ENCODE results near the gene ZBTB8A.
A peak's percentile ranks its signal among the peaks of the same experiment; 100 is the strongest.

ZBTB8A gene

DNA sequence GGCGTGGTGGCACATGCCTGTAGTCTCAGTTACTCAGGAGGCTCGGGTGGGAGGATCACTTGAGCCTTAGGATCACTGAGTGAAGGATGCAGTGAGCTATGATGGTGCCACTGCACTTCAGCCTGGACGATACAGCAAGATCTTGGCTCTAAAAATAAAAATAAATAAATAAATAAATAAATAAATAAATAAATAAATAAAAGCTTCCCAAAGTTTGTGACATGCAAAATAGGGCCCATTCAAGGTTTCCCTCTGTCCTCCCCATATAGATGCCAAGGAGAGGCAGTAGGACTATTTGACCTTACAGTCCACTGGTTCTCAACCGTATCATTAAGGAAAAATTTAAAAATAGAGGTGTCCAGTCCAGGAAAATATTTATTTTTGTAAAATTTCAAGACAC lies 70.0 kb downstream of the ZBTB8A start:
- CTCF ChIA-PET: interaction anchor here (0.5 kb wide), 1 partner anchor 87 kb away, joined by 3 read pairs; no protein-coding TSS in a partner anchor
- no peak for DNase-seq (ENCODE audit: extremely low spot score)
- POLR2A ChIA-PET: interaction anchor here (1.4 kb wide), 1 partner anchor 89 kb away, joined by 6 read pairs; no protein-coding TSS in a partner anchor

DNA sequence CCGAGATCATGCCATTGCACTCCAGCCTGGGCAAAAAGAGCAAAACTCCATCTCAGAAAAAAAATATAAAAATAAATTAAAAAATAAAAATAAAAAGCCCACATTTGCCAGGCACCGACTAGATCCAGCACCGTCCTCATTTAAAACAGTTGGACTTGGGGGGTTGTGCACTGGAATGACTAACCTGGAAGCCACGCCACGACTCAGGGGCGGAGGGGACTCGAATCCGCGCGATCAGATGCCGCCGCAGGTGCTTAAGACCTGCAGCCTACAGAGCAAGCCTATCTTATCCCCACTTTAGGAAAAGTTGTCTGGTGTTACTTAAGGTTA lies 72.6 kb downstream of the ZBTB8A start:
- TF ChIP-seq FOXM1 (IDR thresholded peaks at IDR 0.05; ENCODE audit: borderline replicate concordance) (no peak), NFRKB (IDR thresholded peaks at IDR 0.05) (no peak), LEF1 (IDR thresholded peaks at IDR 0.05; ENCODE audit: borderline replicate concordance) (no peak), L3MBTL2 (conservative IDR thresholded peaks at IDR 0.05) (no peak), ELF4 (IDR thresholded peaks at IDR 0.05) (no peak), SUZ12 (IDR thresholded peaks at IDR 0.05) (no peak), FOXK2 (IDR thresholded peaks at IDR 0.05) (no peak), HDGF (IDR thresholded peaks at IDR 0.05; ENCODE audit: borderline replicate concordance) (no peak)
- POLR2A ChIA-PET: interaction anchor here (0.8 to 2.2 kb wide), 13 partner anchors 9 to 218 kb away, joined by 3 to 12 read pairs (median 4); partner anchors contain the start of genes BSDC1 and RBBP4
- CTCF ChIA-PET: interaction anchor here (1.6 kb wide), 1 partner anchor 92 kb away, joined by 6 read pairs; no protein-coding TSS in a partner anchor
- DNase-seq (ENCODE audit: extremely low spot score): no peak

More for the DNA sequence above, 70.0 kb downstream of the ZBTB8A start:
- no peak for TF ChIP-seq FOXK2 (IDR thresholded peaks at IDR 0.05)
- no peak for TF ChIP-seq NFRKB (IDR thresholded peaks at IDR 0.05)
- no peak for TF ChIP-seq FOXM1 (IDR thresholded peaks at IDR 0.05; ENCODE audit: borderline replicate concordance)
- no peak for TF ChIP-seq ARNT (IDR thresholded peaks at IDR 0.05)
- no peak for TF ChIP-seq HDGF (IDR thresholded peaks at IDR 0.05; ENCODE audit: borderline replicate concordance)
- no peak for TF ChIP-seq TARDBP (IDR thresholded peaks at IDR 0.05)
- no peak for TF ChIP-seq CTBP1 (IDR thresholded peaks at IDR 0.05; ENCODE audit: borderline replicate concordance)
- TF ChIP-seq SP1 (IDR thresholded peaks at IDR 0.05): no peak
- no peak for TF ChIP-seq BHLHE40 (IDR thresholded peaks at IDR 0.05; ENCODE audit: borderline replicate concordance)
- no peak for TF ChIP-seq L3MBTL2 (conservative IDR thresholded peaks at IDR 0.05)
- TF ChIP-seq, protein P1, sequence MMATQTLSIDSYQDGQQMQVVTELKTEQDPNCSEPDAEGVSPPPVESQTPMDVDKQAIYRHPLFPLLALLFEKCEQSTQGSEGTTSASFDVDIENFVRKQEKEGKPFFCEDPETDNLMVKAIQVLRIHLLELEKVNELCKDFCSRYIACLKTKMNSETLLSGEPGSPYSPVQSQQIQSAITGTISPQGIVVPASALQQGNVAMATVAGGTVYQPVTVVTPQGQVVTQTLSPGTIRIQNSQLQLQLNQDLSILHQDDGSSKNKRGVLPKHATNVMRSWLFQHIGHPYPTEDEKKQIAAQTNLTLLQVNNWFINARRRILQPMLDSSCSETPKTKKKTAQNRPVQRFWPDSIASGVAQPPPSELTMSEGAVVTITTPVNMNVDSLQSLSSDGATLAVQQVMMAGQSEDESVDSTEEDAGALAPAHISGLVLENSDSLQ (IDR thresholded peaks at IDR 0.05): no peak
- no peak for TF ChIP-seq FOXA1 (IDR thresholded peaks at IDR 0.05)
- no peak for TF ChIP-seq ZNF384 (IDR thresholded peaks at IDR 0.05)
- no peak for TF ChIP-seq ELF4 (IDR thresholded peaks at IDR 0.05)
- TF ChIP-seq SUZ12 (IDR thresholded peaks at IDR 0.05): no peak
- no peak for TF ChIP-seq LEF1 (IDR thresholded peaks at IDR 0.05; ENCODE audit: borderline replicate concordance)

GRCh38 chr1:32612189-32612881 lies 73.1 kb downstream of the ZBTB8A start:
- peak; percentile 98 for DNase-seq (ENCODE audit: extremely low spot score)
- CTCF ChIA-PET: interaction anchor here (1.4 to 1.6 kb wide), 2 partner anchors 92 to 164 kb away, joined by 3 to 6 read pairs; no protein-coding TSS in a partner anchor
- POLR2A ChIA-PET: interaction anchor here (0.8 to 2.2 kb wide), 13 partner anchors 8 to 218 kb away, joined by 3 to 12 read pairs (median 4); partner anchors contain the start of genes BSDC1 and RBBP4
- TF ChIP-seq L3MBTL2 (conservative IDR thresholded peaks at IDR 0.05): peak; percentile 78
- TF ChIP-seq HDGF (IDR thresholded peaks at IDR 0.05; ENCODE audit: borderline replicate concordance): no peak; the same call in 1 of the 2 replicates

GRCh38 chr1:32613472-32613871 lies 74.2 kb downstream of the ZBTB8A start:
- TF ChIP-seq, protein P1 (IDR thresholded peaks at IDR 0.05): peak; percentile 87
- no peak for TF ChIP-seq FOXA1 (IDR thresholded peaks at IDR 0.05)
- ChIA-PET POLR2A (interaction anchor here (2.2 kb wide), 1 partner anchor 11 kb away, joined by 6 read pairs; no protein-coding TSS in a partner anchor), CTCF (interaction anchor here (0.8 to 1.6 kb wide), 3 partner anchors 52 to 165 kb away, joined by 3 to 6 read pairs (median 4); no protein-coding TSS in a partner anchor)
- DNase-seq (ENCODE audit: extremely low spot score): no peak

DNA sequence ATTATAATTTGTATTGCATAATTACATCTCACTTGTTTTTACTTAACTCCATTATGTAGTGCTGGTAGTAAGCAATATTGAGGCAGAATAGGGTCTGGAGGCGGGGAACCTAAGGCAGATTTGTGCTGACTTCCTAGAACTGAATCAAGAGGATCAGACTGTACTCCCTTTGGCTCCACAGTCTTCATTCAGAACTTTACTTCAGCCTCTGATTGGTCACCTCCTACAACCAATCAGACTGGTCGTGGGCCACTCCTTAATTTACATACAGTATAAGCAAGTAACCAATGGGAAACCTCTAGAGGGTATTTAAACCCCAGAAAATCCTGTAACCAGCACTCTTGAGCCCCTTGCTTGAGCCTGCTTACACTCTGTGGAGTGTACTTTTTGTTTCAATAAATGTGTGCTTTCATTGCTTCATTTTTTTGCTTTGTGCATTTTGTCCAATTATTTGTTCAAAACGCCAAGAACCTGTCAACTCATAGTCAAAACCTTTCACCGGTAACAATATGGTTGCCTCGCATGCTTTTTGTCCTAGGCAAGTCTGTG lies 79.5 kb downstream of the ZBTB8A start:
- CTCF ChIA-PET: no interaction called here
- TF ChIP-seq LEF1 (IDR thresholded peaks at IDR 0.05; ENCODE audit: borderline replicate concordance): no peak
- no peak for TF ChIP-seq TARDBP (IDR thresholded peaks at IDR 0.05)
- TF ChIP-seq, protein P1 (IDR thresholded peaks at IDR 0.05): no peak
- POLR2A ChIA-PET: no interaction called here
- DNase-seq (ENCODE audit: extremely low spot score): peak; percentile 36

DNA sequence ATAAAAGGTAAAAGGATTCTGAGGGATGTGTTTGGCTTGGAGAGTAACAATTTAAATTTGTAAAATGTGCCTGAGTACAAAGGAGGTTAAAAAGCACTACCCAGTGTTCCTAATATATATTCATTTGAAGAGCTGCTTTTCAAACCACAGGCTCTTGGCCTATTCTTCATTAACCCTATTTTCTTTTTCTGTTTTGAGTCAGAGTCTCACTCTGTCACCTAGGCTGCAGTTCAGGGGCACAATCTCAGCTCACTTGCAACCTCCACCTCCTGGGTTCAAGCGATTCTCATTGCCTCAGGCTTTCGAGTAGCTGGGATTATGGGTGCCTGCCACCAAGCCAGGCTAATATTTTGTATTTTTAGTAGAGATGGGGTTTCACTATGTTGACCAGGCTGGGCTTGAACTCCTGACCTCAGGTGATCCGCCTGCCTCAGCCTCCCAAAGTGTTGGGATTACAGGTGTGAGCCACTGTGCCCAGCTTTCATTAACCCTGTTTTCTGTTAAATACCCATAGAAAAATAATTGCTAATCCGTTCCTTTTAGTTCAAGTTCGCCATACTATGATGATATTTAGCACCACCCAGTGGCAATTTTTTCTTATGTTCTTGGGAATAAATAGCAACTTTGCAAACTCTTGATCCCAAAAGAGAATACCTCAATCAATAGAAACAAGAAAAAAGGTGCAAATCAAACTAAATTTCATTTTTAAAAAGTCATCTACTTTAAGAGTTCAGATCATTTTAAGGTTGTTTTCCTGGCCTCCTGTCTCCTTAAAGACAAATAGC lies 80.7 kb downstream of the ZBTB8A start:
- TF ChIP-seq, protein P1 (IDR thresholded peaks at IDR 0.05): no peak
- no peak for TF ChIP-seq ZNF384 (IDR thresholded peaks at IDR 0.05)
- TF ChIP-seq ARNT (IDR thresholded peaks at IDR 0.05): no peak
- TF ChIP-seq TARDBP (IDR thresholded peaks at IDR 0.05): no peak
- TF ChIP-seq HDGF (IDR thresholded peaks at IDR 0.05; ENCODE audit: borderline replicate concordance): no peak
- TF ChIP-seq NFRKB (IDR thresholded peaks at IDR 0.05): no peak
- no peak for TF ChIP-seq ELF4 (IDR thresholded peaks at IDR 0.05)
- no peak for TF ChIP-seq BHLHE40 (IDR thresholded peaks at IDR 0.05; ENCODE audit: borderline replicate concordance)
- TF ChIP-seq FOXM1 (IDR thresholded peaks at IDR 0.05; ENCODE audit: borderline replicate concordance): no peak
- TF ChIP-seq CTBP1 (IDR thresholded peaks at IDR 0.05; ENCODE audit: borderline replicate concordance): no peak
- no peak for TF ChIP-seq LEF1 (IDR thresholded peaks at IDR 0.05; ENCODE audit: borderline replicate concordance)
- TF ChIP-seq SP1 (IDR thresholded peaks at IDR 0.05): no peak
- TF ChIP-seq L3MBTL2 (conservative IDR thresholded peaks at IDR 0.05): no peak
- no peak for TF ChIP-seq FOXA1 (IDR thresholded peaks at IDR 0.05)
- no peak for TF ChIP-seq SUZ12 (IDR thresholded peaks at IDR 0.05)
- TF ChIP-seq FOXK2 (IDR thresholded peaks at IDR 0.05): no peak
- CTCF ChIA-PET: interaction anchor here (0.6 to 0.7 kb wide), 2 partner anchors 25 to 92 kb away, joined by 3 read pairs; no protein-coding TSS in a partner anchor
- POLR2A ChIA-PET: interaction anchor here (1.7 kb wide), 1 partner anchor 8 kb away, joined by 6 read pairs; no protein-coding TSS in a partner anchor
- DNase-seq (ENCODE audit: extremely low spot score): no peak
